K562 (cell line): ENCODE measurements around the gene COL4A2. TPM values are rescaled to one million over a fixed set of nuclear protein-coding genes. Genes with fewer than 3 reads are reported as not detected.

Experiments
- ATAC-seq: fragments of 200-7000 bp; cut with Tn5 transposase; 3 replicates; pipeline ENCODE4 v1.9.1; 2020; ENCODE audit warnings: moderate library complexity
- BruUV-seq: library from RNA; stranded (reverse); fragments of 400-500 nt; replicated peaks from 2 replicates; lab custom pipeline; 2021; lab: Mats Ljungman, UMichigan
- CTCF ChIA-PET: fragments of 300-600 bp; formaldehyde crosslinking; extraction: SDS; loops from one replicate; lab custom pipeline; 2021; ENCODE audit warnings: low intra/inter-chr PET ratio; lab: Yijun Ruan, JAX
- POLR2A ChIA-PET: fragments of 300-600, 350-650 bp; sonication (Branson Sonifier 250); formaldehyde crosslinking; extraction: SDS; loops from one replicate; lab custom pipeline; 2021; ENCODE audit warnings: antibody characterized with exemption, inconsistent platforms; lab: Yijun Ruan, JAX
- DNase-seq, 4 experiments: peaks; one replicate each; pipeline versions ENCODE4 v3.0.0 to v3.0.0-alpha.2; 2011 to 2018; ENCODE audit warnings: low spot score in 3 of 4, mixed read lengths in 3 of 4; ENCODE audit errors: extremely low read depth in 1 of 4
- FAIRE-seq: peaks from 2 replicates; lab custom pipeline; 2011; peaks lifted over from hg19 to GRCh38; lab: Jason Lieb, UNC
- H2AFZ ChIP-seq: 2 replicates; pipeline ENCODE4 v1.6.0; 2011; ENCODE audit warnings: low read depth, low read length, control low read depth, inconsistent platforms
- H3K27ac ChIP-seq: fragments of 200-600 bp; 3 replicates; pipeline ENCODE4 v1.8.0; 2011; ENCODE audit warnings: low read depth, mild to moderate bottlenecking, control low read depth, inconsistent platforms, low read length, moderate library complexity, mixed read lengths; ENCODE audit errors: extremely low read depth
- H3K27me3 ChIP-seq, 2 experiments: fragments of 300-600 bp in 1 of 2; 2 replicates in 1 of 2; 3 replicates in 1 of 2; pipeline versions ENCODE4 v1.6.0 to v1.8.0; 2011; ENCODE audit warnings: inconsistent platforms in 2 of 2, low read length in 2 of 2, mild to moderate bottlenecking in 1 of 2, mixed read lengths in 1 of 2, moderate library complexity in 1 of 2; ENCODE audit not compliant: control insufficient read depth in 2 of 2, insufficient read depth in 2 of 2
- H3K36me3 ChIP-seq: fragments of 300-600 bp; 3 replicates; pipeline ENCODE4 v1.8.0; 2011; ENCODE audit warnings: mild to moderate bottlenecking, low read length, inconsistent platforms; ENCODE audit not compliant: control insufficient read depth, insufficient read depth
- H3K4me1 ChIP-seq, 2 experiments: fragments of 200-600 bp in 1 of 2; replicated peaks in 1 of 2; 2 replicates in 1 of 2; 3 replicates in 1 of 2; pipeline versions ENCODE4 v1.5.1 to v1.8.0; 2011; ENCODE audit warnings: inconsistent platforms in 2 of 2, low read length in 2 of 2, mild to moderate bottlenecking in 1 of 2, mixed read lengths in 1 of 2, moderate library complexity in 1 of 2; ENCODE audit not compliant: control insufficient read depth in 2 of 2, insufficient read depth in 2 of 2
- H3K4me2 ChIP-seq: 2 replicates; pipeline ENCODE4 v1.6.1; 2011; ENCODE audit warnings: low read length, control low read depth, inconsistent platforms, mixed read lengths; ENCODE audit not compliant: insufficient read depth
- H3K4me3 ChIP-seq: fragments of 200-600 bp; sonication (generic), shearing (Covaris generic); 2 replicates; pipeline ENCODE4 v1.5.1; 2016; ENCODE audit warnings: control low read depth, inconsistent platforms
- H3K79me2 ChIP-seq: fragments of 200-600 bp; 3 replicates; pipeline ENCODE4 v1.8.0; 2011; ENCODE audit warnings: low read length, inconsistent platforms; ENCODE audit not compliant: control insufficient read depth, insufficient read depth
- H3K9ac ChIP-seq, 2 experiments: 2 replicates each; pipeline versions ENCODE4 v1.6.0 to v1.6.1; 2011; ENCODE audit warnings: low read depth in 2 of 2, low read length in 2 of 2, control low read depth in 1 of 2, inconsistent platforms in 1 of 2, mild to moderate bottlenecking in 1 of 2, mixed read lengths in 1 of 2; ENCODE audit not compliant: insufficient read depth in 1 of 2
- H3K9me1 ChIP-seq: one replicate; pipeline ENCODE4 v1.6.0; 2011; ENCODE audit warnings: inconsistent platforms, mild to moderate bottlenecking, low read length, moderate library complexity; ENCODE audit not compliant: control insufficient read depth, insufficient read depth
- H3K9me3 ChIP-seq: replicated peaks from 2 replicates; pipeline ENCODE4 v1.5.1; 2011; ENCODE audit warnings: low read depth, low read length, inconsistent platforms; ENCODE audit not compliant: control insufficient read depth, insufficient read depth
- H4K20me1 ChIP-seq: replicated peaks from 2 replicates; pipeline ENCODE4 v1.6.1; 2011; ENCODE audit warnings: low read length, inconsistent platforms, mixed read lengths; ENCODE audit not compliant: control insufficient read depth, insufficient read depth
- CHCHD3 ChIP-seq: fragments of 250-450 bp; sonication (Bioruptor Pico); IDR thresholded peaks from 2 replicates; pipeline ENCODE4 v2.1.2; 2022; ENCODE audit warnings: mild to moderate bottlenecking
- ESRRA ChIP-seq: fragments of 450-650 bp; IDR thresholded peaks from 2 replicates; pipeline ENCODE4 v1.6.1; 2014; ENCODE audit warnings: low read depth, mild to moderate bottlenecking, moderate library complexity, borderline replicate concordance
- GABPB1 ChIP-seq: sonication (generic); formaldehyde crosslinking; IDR thresholded peaks from 2 replicates; pipeline ENCODE4 v1.8.0; 2022; ENCODE audit warnings: mild to moderate bottlenecking, missing genetic modification reagents
- HDAC1 ChIP-seq, 2 experiments: fragments of 450-650 bp; IDR thresholded peaks; 2 replicates each; pipeline ENCODE4 v1.6.1; 2016 to 2017; ENCODE audit warnings: inconsistent platforms in 1 of 2, mild to moderate bottlenecking in 1 of 2, moderate library complexity in 1 of 2
- HDGF ChIP-seq: fragments of 450-650 bp; IDR thresholded peaks from 2 replicates; pipeline ENCODE4 v1.6.1; 2016
- HNRNPH1 ChIP-seq: fragments of 200-400 bp; formaldehyde crosslinking; optimal IDR thresholded peaks from 2 replicates; pipeline ENCODE3; 2017; ENCODE audit warnings: low read depth, mild to moderate bottlenecking, low read length, moderate library complexity
- ILF3 ChIP-seq: fragments of 450-650 bp; IDR thresholded peaks from 2 replicates; pipeline ENCODE4 v1.6.1; 2018; ENCODE audit warnings: antibody characterized with exemption, mild to moderate bottlenecking, moderate library complexity, borderline replicate concordance
- KLF13 ChIP-seq: fragments of 450-650 bp; IDR thresholded peaks from 2 replicates; pipeline ENCODE4 v1.6.1; 2016; ENCODE audit warnings: missing genetic modification characterization, low read depth, mild to moderate bottlenecking, missing compliant biosample characterization, moderate library complexity, borderline replicate concordance
- ZNF436 ChIP-seq: fragments of 250-450, 450-650 bp; sonication (Bioruptor Pico); formaldehyde crosslinking; IDR thresholded peaks from 2 replicates; pipeline ENCODE4 v1.7.0; 2020; ENCODE audit warnings: mild to moderate bottlenecking
- WGBS: fragments of 100-300 bp; shearing (Covaris generic); methylation state at CpG from one replicate; pipeline ENCODE4 v1.1.6; 2016; ENCODE audit warnings: low coverage, mixed read lengths; ENCODE audit not compliant: insufficient coverage; ENCODE audit errors: missing lambda C conversion rate; 5-methylcytosine and 5-hydroxymethylcytosine counted together
- in situ Hi-C: fragments of 300-500 bp; cut with MboI; formaldehyde crosslinking; loops from 4 replicates; pipeline ENCODE4 v1.15.0; 2018; ENCODE audit warnings: inconsistent platforms, mixed read lengths
- intact Hi-C: fragments of 100-400 bp; cut with micrococcal nuclease; formaldehyde crosslinking; loops from 2 replicates; pipeline ENCODE4 v1.14.2; 2022
- polyA plus RNA-seq, 8 experiments: library from polyadenylated mRNA; depleted of rRNA in 4 of 8; stranded (reverse) in 5 of 8; unstranded in 3 of 8; fragments of >200 nt; fragmentation: Nextera tagmentation in 2 of 8; fragmentation: Illumina TruSeq in 1 of 8; extraction: Ambion mirVana in 2 of 8; extraction: Trizol in 1 of 8; gene quantifications; 2 replicates each; pipeline versions ENCODE4 v1.2.1 to v1.2.3, GENCODE V29; 2011 to 2014; ENCODE audit warnings: inconsistent platforms in 1 of 8, missing spikeins in 1 of 8
- total RNA-seq, 7 experiments: library from RNA; depleted of rRNA in 6 of 7; stranded (reverse); fragments of >200 nt in 6 of 7; fragmentation: Illumina TruSeq in 2 of 7; extraction: Trizol in 2 of 7; gene quantifications; 2 replicates each; pipeline versions ENCODE4 v1.2.1 to v1.2.3, GENCODE V29; 2011 to 2021; ENCODE audit warnings: low replicate concordance in 1 of 7
- TF ChIP-seq, protein P1 (sequence below), 2 experiments: fragments of 450-650 bp in 1 of 2; sonication (generic) in 1 of 2; formaldehyde crosslinking in 1 of 2; IDR thresholded peaks; 2 replicates each; pipeline versions ENCODE4 v1.7.1 to v1.9.0; 2016 to 2022; ENCODE audit warnings: inconsistent platforms in 1 of 2, mild to moderate bottlenecking in 1 of 2, missing genetic modification reagents in 1 of 2
- TF ChIP-seq, protein P2 (sequence below): IDR thresholded peaks from 2 replicates; pipeline ENCODE4 v1.6.1; 2011; ENCODE audit not compliant: insufficient read length; ENCODE audit errors: extremely low read depth

COL4A2 gene
- total and polyA plus RNA-seq, 9 of the 15 experiments (the other 6 are each of a cell fraction or from before 2014, with no cell fraction given), result 0.13 to 15.2 (median 8.1) TPM

DNA sequence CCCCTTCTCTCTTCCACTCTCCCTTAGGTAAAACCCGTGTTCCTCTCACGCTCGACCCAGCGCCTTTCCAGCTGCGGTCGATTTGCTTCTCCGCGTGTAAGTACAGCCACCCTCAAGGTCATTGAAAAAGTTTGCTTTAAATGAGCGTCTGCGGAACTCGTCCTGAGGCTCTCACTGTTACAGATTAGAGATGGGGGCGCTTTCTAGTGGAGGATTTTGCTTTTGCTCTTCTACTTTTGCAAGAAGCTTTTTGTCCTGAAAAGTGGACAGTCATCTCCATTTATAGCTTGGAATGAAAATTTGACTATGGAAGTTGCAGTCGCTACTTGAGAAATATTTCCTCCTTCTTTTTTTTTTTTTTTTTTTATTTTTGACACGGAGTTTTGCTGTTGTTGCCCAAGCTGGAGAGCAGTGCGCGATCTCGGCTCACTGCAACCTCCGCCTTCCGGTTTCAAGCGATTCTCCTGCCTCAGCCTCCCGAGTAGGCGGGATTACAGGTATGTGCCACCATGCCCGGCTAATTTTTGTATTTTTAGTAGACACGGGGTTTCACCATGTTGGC, 255.0 kb downstream of the COL4A2 start:
- ChIA-PET CTCF (no interaction called here), POLR2A (interaction anchor here (0.6 kb wide), 1 partner anchor 331 kb away, joined by 3 read pairs; no protein-coding TSS in a partner anchor)
- TSS peak; percentile 71 for BruUV-seq
- H3K9ac ChIP-seq, result peak overlapping the region; percentile 60 to 87
- no peaks in the 10 kb centered on the region for H3K27me3 ChIP-seq
- peaks cover 4% of the 10 kb centered on the region; the same call in 1 of the 3 replicates for H3K36me3 ChIP-seq
- no peak for TF ChIP-seq ILF3
- TF ChIP-seq, protein P1, sequence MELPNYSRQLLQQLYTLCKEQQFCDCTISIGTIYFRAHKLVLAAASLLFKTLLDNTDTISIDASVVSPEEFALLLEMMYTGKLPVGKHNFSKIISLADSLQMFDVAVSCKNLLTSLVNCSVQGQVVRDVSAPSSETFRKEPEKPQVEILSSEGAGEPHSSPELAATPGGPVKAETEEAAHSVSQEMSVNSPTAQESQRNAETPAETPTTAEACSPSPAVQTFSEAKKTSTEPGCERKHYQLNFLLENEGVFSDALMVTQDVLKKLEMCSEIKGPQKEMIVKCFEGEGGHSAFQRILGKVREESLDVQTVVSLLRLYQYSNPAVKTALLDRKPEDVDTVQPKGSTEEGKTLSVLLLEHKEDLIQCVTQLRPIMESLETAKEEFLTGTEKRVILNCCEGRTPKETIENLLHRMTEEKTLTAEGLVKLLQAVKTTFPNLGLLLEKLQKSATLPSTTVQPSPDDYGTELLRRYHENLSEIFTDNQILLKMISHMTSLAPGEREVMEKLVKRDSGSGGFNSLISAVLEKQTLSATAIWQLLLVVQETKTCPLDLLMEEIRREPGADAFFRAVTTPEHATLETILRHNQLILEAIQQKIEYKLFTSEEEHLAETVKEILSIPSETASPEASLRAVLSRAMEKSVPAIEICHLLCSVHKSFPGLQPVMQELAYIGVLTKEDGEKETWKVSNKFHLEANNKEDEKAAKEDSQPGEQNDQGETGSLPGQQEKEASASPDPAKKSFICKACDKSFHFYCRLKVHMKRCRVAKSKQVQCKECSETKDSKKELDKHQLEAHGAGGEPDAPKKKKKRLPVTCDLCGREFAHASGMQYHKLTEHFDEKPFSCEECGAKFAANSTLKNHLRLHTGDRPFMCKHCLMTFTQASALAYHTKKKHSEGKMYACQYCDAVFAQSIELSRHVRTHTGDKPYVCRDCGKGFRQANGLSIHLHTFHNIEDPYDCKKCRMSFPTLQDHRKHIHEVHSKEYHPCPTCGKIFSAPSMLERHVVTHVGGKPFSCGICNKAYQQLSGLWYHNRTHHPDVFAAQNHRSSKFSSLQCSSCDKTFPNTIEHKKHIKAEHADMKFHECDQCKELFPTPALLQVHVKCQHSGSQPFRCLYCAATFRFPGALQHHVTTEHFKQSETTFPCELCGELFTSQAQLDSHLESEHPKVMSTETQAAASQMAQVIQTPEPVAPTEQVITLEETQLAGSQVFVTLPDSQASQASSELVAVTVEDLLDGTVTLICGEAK (IDR thresholded peaks at IDR 0.05), result 0 out of 2 replicates have a peak, but pooled peaks have one; percentile 27
- TF ChIP-seq, protein P1 (CRISPR knock-in tag; IDR thresholded peaks at IDR 0.05), result no peak
- TF ChIP-seq CHCHD3, result no peak
- peak; percentile 87 for TF ChIP-seq ESRRA
- no peak for TF ChIP-seq GABPB1 (CRISPR knock-in tag)
- no peak for TF ChIP-seq HDAC1 (IDR thresholded peaks at IDR 0.05)
- no peak for TF ChIP-seq HNRNPH1
- no peak for TF ChIP-seq KLF13 (tag)
- TF ChIP-seq HDGF, result no peak
- TF ChIP-seq, protein P2, sequence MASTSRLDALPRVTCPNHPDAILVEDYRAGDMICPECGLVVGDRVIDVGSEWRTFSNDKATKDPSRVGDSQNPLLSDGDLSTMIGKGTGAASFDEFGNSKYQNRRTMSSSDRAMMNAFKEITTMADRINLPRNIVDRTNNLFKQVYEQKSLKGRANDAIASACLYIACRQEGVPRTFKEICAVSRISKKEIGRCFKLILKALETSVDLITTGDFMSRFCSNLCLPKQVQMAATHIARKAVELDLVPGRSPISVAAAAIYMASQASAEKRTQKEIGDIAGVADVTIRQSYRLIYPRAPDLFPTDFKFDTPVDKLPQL, result no peak
- 0 out of 2 replicates have a peak, but pooled peaks have one; percentile 2 for TF ChIP-seq ZNF436 (CRISPR knock-in tag)
- in situ Hi-C loops (no loop called here), intact Hi-C loops (loop anchor here (5.0 kb wide), 2 partner anchors 55 to 105 kb away; no protein-coding TSS in a partner anchor)
- H3K79me2 ChIP-seq, result peaks cover 19% of the 10 kb centered on the region
- H4K20me1 ChIP-seq, result no peaks in the 10 kb centered on the region
- H3K27ac ChIP-seq, result peak overlapping the region; percentile 59; the same call in 2 of the 3 replicates
- peak overlapping the region; percentile 85 for H3K4me2 ChIP-seq
- FAIRE-seq, result no peak
- ATAC-seq, result peak; percentile 25
- H3K4me1 ChIP-seq, result peaks cover 19 to 31% of the 10 kb centered on the region in 2 experiments; a peak in 4 of 5 replicates
- no peaks in the 10 kb centered on the region for H3K9me1 ChIP-seq
- H3K9me3 ChIP-seq, result no peaks in the 10 kb centered on the region
- peak overlapping the region; percentile 80 for H2AFZ ChIP-seq
- 5% methylated on average over 9 of the region's 24 CpGs for WGBS
- DNase-seq, result peak in 1 of 4 experiments; percentile 47
- H3K4me3 ChIP-seq, result peak overlapping the region; percentile 70
